ENCODE measurements around the gene LINC01488.

Gene LINC01488

GRCh38 chr11:69542314-69543168 is 61.1 kb downstream of the LINC01488 start:
- TF ChIP-seq CSRNP3 (CRISPR knock-in tag; IDR thresholded peaks at IDR 0.05) (no peak), ISL1 (CRISPR knock-in tag; IDR thresholded peaks at IDR 0.05) (no peak), RARB (CRISPR knock-in tag; IDR thresholded peaks at IDR 0.05) (no peak), ZNF70 (CRISPR knock-in tag; IDR thresholded peaks at IDR 0.05) (no peak), CSDC2 (CRISPR knock-in tag; IDR thresholded peaks at IDR 0.05) (no peak)
- TF ChIP-seq, protein P1, sequence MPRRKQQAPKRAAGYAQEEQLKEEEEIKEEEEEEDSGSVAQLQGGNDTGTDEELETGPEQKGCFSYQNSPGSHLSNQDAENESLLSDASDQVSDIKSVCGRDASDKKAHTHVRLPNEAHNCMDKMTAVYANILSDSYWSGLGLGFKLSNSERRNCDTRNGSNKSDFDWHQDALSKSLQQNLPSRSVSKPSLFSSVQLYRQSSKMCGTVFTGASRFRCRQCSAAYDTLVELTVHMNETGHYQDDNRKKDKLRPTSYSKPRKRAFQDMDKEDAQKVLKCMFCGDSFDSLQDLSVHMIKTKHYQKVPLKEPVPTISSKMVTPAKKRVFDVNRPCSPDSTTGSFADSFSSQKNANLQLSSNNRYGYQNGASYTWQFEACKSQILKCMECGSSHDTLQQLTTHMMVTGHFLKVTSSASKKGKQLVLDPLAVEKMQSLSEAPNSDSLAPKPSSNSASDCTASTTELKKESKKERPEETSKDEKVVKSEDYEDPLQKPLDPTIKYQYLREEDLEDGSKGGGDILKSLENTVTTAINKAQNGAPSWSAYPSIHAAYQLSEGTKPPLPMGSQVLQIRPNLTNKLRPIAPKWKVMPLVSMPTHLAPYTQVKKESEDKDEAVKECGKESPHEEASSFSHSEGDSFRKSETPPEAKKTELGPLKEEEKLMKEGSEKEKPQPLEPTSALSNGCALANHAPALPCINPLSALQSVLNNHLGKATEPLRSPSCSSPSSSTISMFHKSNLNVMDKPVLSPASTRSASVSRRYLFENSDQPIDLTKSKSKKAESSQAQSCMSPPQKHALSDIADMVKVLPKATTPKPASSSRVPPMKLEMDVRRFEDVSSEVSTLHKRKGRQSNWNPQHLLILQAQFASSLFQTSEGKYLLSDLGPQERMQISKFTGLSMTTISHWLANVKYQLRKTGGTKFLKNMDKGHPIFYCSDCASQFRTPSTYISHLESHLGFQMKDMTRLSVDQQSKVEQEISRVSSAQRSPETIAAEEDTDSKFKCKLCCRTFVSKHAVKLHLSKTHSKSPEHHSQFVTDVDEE (CRISPR knock-in tag; IDR thresholded peaks at IDR 0.05) = no peak
- ATAC-seq = no peak
